Measurements from ENCODE around the gene RBMS3. TPM values are rescaled to one million over a fixed set of nuclear protein-coding genes. Genes with fewer than 3 reads are reported as not detected.

Gene RBMS3
- total and polyA plus RNA-seq, 2 of the 13 experiments (the other 11 are each of a cell fraction or from before 2014, with no cell fraction given) = not detected

GRCh38 chr3:29310865-29311264, 30.0 kb downstream of the RBMS3 start:
- Histone ChIP-seq H2AFZ (ENCODE audit: low read length) (no peak overlapping the region), H3K4me3 (replicated peaks in 1 of 3; ENCODE audit: insufficient read depth in 1 of 3, low read depth in 2 of 3, low read length in 3 of 3) (no peak overlapping the region), H3K27me3 (ENCODE audit: control insufficient read depth in 1 of 2, insufficient read depth in 2 of 2, low read length in 2 of 2) (no peaks in the 10 kb centered on the region; a peak in 1 of 5 replicates), H3K9ac (ENCODE audit: insufficient read depth, low read depth, low read length) (no peak overlapping the region), H3K36me3 (replicated peaks in 1 of 2; ENCODE audit: control insufficient read depth in 1 of 2, insufficient read depth in 2 of 2, low read length in 2 of 2) (no peaks in the 10 kb centered on the region), H3K9me3 (ENCODE audit: low read length) (no peaks in the 10 kb centered on the region), H3K27ac (ENCODE audit: extremely low read length, insufficient read depth, low read length) (no peak overlapping the region), H4K20me1 (ENCODE audit: insufficient read depth, low read length) (no peaks in the 10 kb centered on the region), H3K4me1 (ENCODE audit: insufficient read depth, low read length) (no peaks in the 10 kb centered on the region), H3K79me2 (ENCODE audit: insufficient read depth, low read length) (no peaks in the 10 kb centered on the region), H3K4me2 (ENCODE audit: low read depth, low read length) (no peak overlapping the region)
- CTCF ChIA-PET (ENCODE audit: low intra/inter-chr PET ratio, low total read pairs) = no interaction called here
- POLR2A ChIA-PET = no interaction called here
- ATAC-seq (no peak), FAIRE-seq (no peak), DNase-seq (ENCODE audit: low spot score) (no peak)
- in situ Hi-C loops (cut with HindIII; ENCODE audit: extremely low pct_ligation_motif_present, low pct_unique_long_range_greater_than_20kb) = no loop called here
- no TSS peak for BruUV-seq (replicated peaks)
- WGBS (ENCODE audit: low lambda C conversion rate) = 50% methylated on average over 1 of the region's 1 CpG
- no peak for TF ChIP-seq CEBPZ (IDR thresholded peaks at IDR 0.05; ENCODE audit: low read length)
- TF ChIP-seq SNAPC5 (CRISPR knock-in tag; IDR thresholded peaks at IDR 0.05; ENCODE audit: borderline replicate concordance) = no peak
- TF ChIP-seq ZNF841 (CRISPR knock-in tag; IDR thresholded peaks at IDR 0.05; ENCODE audit: borderline replicate concordance) = no peak
- TF ChIP-seq ZNF281 (CRISPR knock-in tag; IDR thresholded peaks at IDR 0.05; ENCODE audit: borderline replicate concordance) = no peak
- TF ChIP-seq SP2 (CRISPR knock-in tag; IDR thresholded peaks at IDR 0.05) = no peak
- TF ChIP-seq CENPBD1 (CRISPR knock-in tag; IDR thresholded peaks at IDR 0.05; ENCODE audit: borderline replicate concordance, low read depth) = no peak
- no peak for TF ChIP-seq IRF2 (CRISPR knock-in tag; IDR thresholded peaks at IDR 0.05)
- no peak for TF ChIP-seq KAT8 (CRISPR knock-in tag; IDR thresholded peaks at IDR 0.05)
- intact Hi-C loops (cut with micrococcal nuclease; ENCODE audit: unreplicated experiment) = no loop called here
